Endothelial cell of umbilical vein (primary cell): Measurements from ENCODE around the gene HYAL1.

Source experiments
- POLR2A ChIP-seq: IDR thresholded peaks from 2 replicates; pipeline ENCODE4 v1.6.1; 2012; ENCODE audit warnings: low read depth, mild to moderate bottlenecking, control low read depth, low read length
- POLR2AphosphoS5 ChIP-seq: IDR thresholded peaks from 2 replicates; pipeline ENCODE4 v1.6.1; 2012; ENCODE audit warnings: low read depth, mild to moderate bottlenecking, control low read depth, low read length, moderate library complexity; ENCODE audit not compliant: insufficient read depth
- TF ChIP-seq, protein P1 (sequence below), 2 donors: IDR thresholded peaks; 1 replicate in 1 of 2; 2 replicates in 1 of 2; pipeline ENCODE4 v1.5.1; 2011; ENCODE audit warnings: low read length in 2 of 2, mild to moderate bottlenecking in 2 of 2, moderate library complexity in 2 of 2, control low read depth in 1 of 2, inconsistent platforms in 1 of 2, low read depth in 1 of 2; ENCODE audit not compliant: insufficient read depth in 1 of 2; ENCODE audit errors: extremely low read depth in 1 of 2

DNA sequence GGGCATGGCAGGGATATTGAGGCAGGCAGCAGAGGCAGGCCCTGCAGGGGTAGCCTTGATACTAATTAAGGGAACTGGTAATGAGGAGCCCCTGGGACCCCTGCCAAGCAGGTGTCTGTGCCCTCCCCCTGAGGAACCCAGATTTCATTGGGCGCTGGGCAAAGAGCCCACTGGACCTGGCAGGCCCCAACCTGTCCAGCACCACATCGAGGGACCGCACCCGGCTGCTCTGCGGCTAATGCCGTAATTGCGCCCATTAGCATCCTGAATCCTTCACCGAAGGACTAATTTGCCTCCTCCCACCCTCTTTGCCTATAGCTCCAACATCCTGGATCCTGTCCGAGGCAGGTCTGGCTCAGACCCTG is 48.1 kb downstream of the HYAL1 start:
- TF ChIP-seq POLR2A (no peak), POLR2AphosphoS5 (no peak)
- TF ChIP-seq, protein P1, sequence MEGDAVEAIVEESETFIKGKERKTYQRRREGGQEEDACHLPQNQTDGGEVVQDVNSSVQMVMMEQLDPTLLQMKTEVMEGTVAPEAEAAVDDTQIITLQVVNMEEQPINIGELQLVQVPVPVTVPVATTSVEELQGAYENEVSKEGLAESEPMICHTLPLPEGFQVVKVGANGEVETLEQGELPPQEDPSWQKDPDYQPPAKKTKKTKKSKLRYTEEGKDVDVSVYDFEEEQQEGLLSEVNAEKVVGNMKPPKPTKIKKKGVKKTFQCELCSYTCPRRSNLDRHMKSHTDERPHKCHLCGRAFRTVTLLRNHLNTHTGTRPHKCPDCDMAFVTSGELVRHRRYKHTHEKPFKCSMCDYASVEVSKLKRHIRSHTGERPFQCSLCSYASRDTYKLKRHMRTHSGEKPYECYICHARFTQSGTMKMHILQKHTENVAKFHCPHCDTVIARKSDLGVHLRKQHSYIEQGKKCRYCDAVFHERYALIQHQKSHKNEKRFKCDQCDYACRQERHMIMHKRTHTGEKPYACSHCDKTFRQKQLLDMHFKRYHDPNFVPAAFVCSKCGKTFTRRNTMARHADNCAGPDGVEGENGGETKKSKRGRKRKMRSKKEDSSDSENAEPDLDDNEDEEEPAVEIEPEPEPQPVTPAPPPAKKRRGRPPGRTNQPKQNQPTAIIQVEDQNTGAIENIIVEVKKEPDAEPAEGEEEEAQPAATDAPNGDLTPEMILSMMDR (IDR thresholded peaks at IDR 0.05; ENCODE audit: extremely low read depth in 1 of 2, insufficient read depth in 1 of 2, low read depth in 1 of 2, low read length in 2 of 2), result no peak
